H1 (cell line): ENCODE data around the gene FA2H. TPM values are rescaled to one million over a fixed set of nuclear protein-coding genes. Genes with fewer than 3 reads are reported as not detected.
A peak's percentile ranks its signal among the peaks of the same experiment; 100 is the strongest.

Source experiments
- CTCF ChIA-PET: fragments of 300-600 bp; sonication (Branson Sonifier 250); formaldehyde crosslinking; loops from one replicate; lab custom pipeline; 2021; ENCODE audit not compliant: partially characterized antibody; lab: Charles Lee
- POLR2A ChIA-PET: fragments of 300-600 bp; sonication (Branson Sonifier 250); formaldehyde crosslinking; loops from one replicate; lab custom pipeline; 2021; ENCODE audit warnings: inconsistent platforms; ENCODE audit not compliant: partially characterized antibody; lab: Charles Lee
- DNase-seq, 2 experiments: peaks; one replicate each; pipeline versions ENCODE4 v3.0.0 to v3.0.0-alpha.2; 2010 to 2022; ENCODE audit warnings: low spot score in 2 of 2, low read depth in 1 of 2, mixed read lengths in 1 of 2
- FAIRE-seq: peaks from 2 replicates; lab custom pipeline; 2011; peaks lifted over from hg19 to GRCh38; lab: Jason Lieb, UNC
- H2AFZ ChIP-seq: 2 replicates; pipeline ENCODE4 v1.8.1; 2012; ENCODE audit warnings: low read length, inconsistent platforms
- H2AK5ac ChIP-seq: 2 replicates; pipeline ENCODE4 v1.6.1; 2013; ENCODE audit warnings: low read depth, low read length
- H2BK120ac ChIP-seq: replicated peaks from 2 replicates; pipeline ENCODE3; 2013; ENCODE audit warnings: low read depth, low read length, inconsistent platforms
- H2BK12ac ChIP-seq: 2 replicates; pipeline ENCODE4 v1.6.1; 2013; ENCODE audit warnings: low read depth, low read length
- H2BK15ac ChIP-seq: 2 replicates; pipeline ENCODE4 v1.6.1; 2013; ENCODE audit warnings: low read length
- H2BK20ac ChIP-seq: 2 replicates; pipeline ENCODE4 v1.6.1; 2013; ENCODE audit warnings: low read length
- H2BK5ac ChIP-seq: 2 replicates; pipeline ENCODE4 v1.6.1; 2013; ENCODE audit warnings: low read depth, low read length
- H3K14ac ChIP-seq: 2 replicates; pipeline ENCODE4 v1.6.1; 2013; ENCODE audit warnings: inconsistent platforms; ENCODE audit not compliant: insufficient read length
- H3K18ac ChIP-seq: 2 replicates; pipeline ENCODE4 v1.6.1; 2013; ENCODE audit warnings: low read length; ENCODE audit errors: extremely low read depth
- H3K23ac ChIP-seq: 2 replicates; pipeline ENCODE4 v1.6.1; 2013; ENCODE audit warnings: inconsistent platforms; ENCODE audit not compliant: insufficient read length
- H3K23me2 ChIP-seq: 2 replicates; pipeline ENCODE4 v1.6.1; 2013; ENCODE audit warnings: low read depth, low read length
- H3K27ac ChIP-seq: 2 replicates; pipeline ENCODE4 v1.6.1; 2011; ENCODE audit warnings: low read depth, low read length, inconsistent platforms
- H3K27me3 ChIP-seq, 4 experiments: replicated peaks in 1 of 4; 1 replicate in 1 of 4; 2 replicates in 3 of 4; pipeline versions ENCODE4 v1.6.1 to v1.8.1; 2011 to 2013; ENCODE audit warnings: low read length in 3 of 4, mild to moderate bottlenecking in 3 of 4, inconsistent platforms in 2 of 4, mixed read lengths in 2 of 4, moderate library complexity in 1 of 4; ENCODE audit not compliant: control insufficient read depth in 3 of 4, insufficient read depth in 3 of 4; ENCODE audit errors: extremely low read depth in 1 of 4
- H3K36me3 ChIP-seq, 4 experiments: 2 replicates each; pipeline versions ENCODE4 v1.6.1 to v1.8.1; 2011 to 2013; ENCODE audit warnings: mild to moderate bottlenecking in 4 of 4, low read length in 3 of 4, moderate library complexity in 2 of 4, control low read depth in 1 of 4, inconsistent platforms in 1 of 4; ENCODE audit not compliant: insufficient read depth in 4 of 4, control insufficient read depth in 2 of 4
- H3K4ac ChIP-seq: replicated peaks from 2 replicates; pipeline ENCODE3; 2013; ENCODE audit warnings: low read length, low read depth, mixed read lengths, inconsistent platforms; ENCODE audit not compliant: insufficient read length
- H3K4me1 ChIP-seq, 4 experiments: replicated peaks in 1 of 4; 1 replicate in 1 of 4; 2 replicates in 3 of 4; pipeline versions ENCODE4 v1.6.1 to v1.8.1; 2011 to 2013; ENCODE audit warnings: low read length in 3 of 4, inconsistent platforms in 2 of 4, mixed read lengths in 1 of 4; ENCODE audit not compliant: insufficient read depth in 4 of 4, control insufficient read depth in 3 of 4
- H3K4me2 ChIP-seq, 2 experiments: 2 replicates each; pipeline versions ENCODE4 v1.6.1 to v1.8.1; 2011 to 2013; ENCODE audit warnings: low read depth in 2 of 2, low read length in 2 of 2, control low read depth in 1 of 2, inconsistent platforms in 1 of 2, mild to moderate bottlenecking in 1 of 2; ENCODE audit not compliant: insufficient read depth in 1 of 2
- H3K4me3 ChIP-seq, 4 experiments: fragments of 200-600, 300-600 bp in 1 of 4; sonication (generic), shearing (Covaris generic), sonication (Bioruptor Twin) in 1 of 4; 2 replicates each; pipeline versions ENCODE4 v1.5.1 to v1.8.1; 2011 to 2016; ENCODE audit warnings: low read length in 4 of 4, low read depth in 3 of 4, control low read depth in 2 of 4, inconsistent platforms in 2 of 4, mild to moderate bottlenecking in 2 of 4, mixed read lengths in 1 of 4, moderate library complexity in 1 of 4; ENCODE audit not compliant: insufficient read depth in 2 of 4; ENCODE audit errors: extremely low read depth in 1 of 4
- H3K56ac ChIP-seq: replicated peaks from 2 replicates; pipeline ENCODE3; 2013; ENCODE audit warnings: low read depth, mild to moderate bottlenecking, mixed read lengths, low read length, inconsistent platforms; ENCODE audit not compliant: insufficient read length
- H3K79me1 ChIP-seq: 2 replicates; pipeline ENCODE4 v1.6.1; 2013; ENCODE audit warnings: low read depth, low read length, control low read depth
- H3K79me2 ChIP-seq, 2 experiments: 2 replicates each; pipeline versions ENCODE4 v1.6.1 to v1.8.1; 2012 to 2013; ENCODE audit warnings: low read length in 2 of 2, mild to moderate bottlenecking in 2 of 2, inconsistent platforms in 1 of 2; ENCODE audit not compliant: insufficient read depth in 2 of 2, control insufficient read depth in 1 of 2
- H3K9ac ChIP-seq, 4 experiments: replicated peaks in 1 of 4; 1 replicate in 1 of 4; 2 replicates in 3 of 4; pipeline versions ENCODE4 v1.6.1 to v1.8.1; 2011 to 2013; ENCODE audit warnings: low read depth in 3 of 4, low read length in 3 of 4, control low read depth in 2 of 4, mild to moderate bottlenecking in 2 of 4, moderate library complexity in 2 of 4, inconsistent platforms in 1 of 4; ENCODE audit errors: extremely low read depth in 1 of 4
- H3K9me3 ChIP-seq, 2 experiments: 2 replicates each; pipeline versions ENCODE4 v1.6.1 to v1.8.1; 2012 to 2013; ENCODE audit warnings: mild to moderate bottlenecking in 2 of 2, moderate library complexity in 2 of 2, control low read depth in 1 of 2, inconsistent platforms in 1 of 2, low read depth in 1 of 2, low read length in 1 of 2, mixed read lengths in 1 of 2; ENCODE audit not compliant: insufficient read depth in 2 of 2
- H4K20me1 ChIP-seq, 2 experiments: replicated peaks in 1 of 2; 2 replicates each; pipeline versions ENCODE3 to v1.8.1; 2011 to 2013; ENCODE audit warnings: inconsistent platforms in 2 of 2, low read length in 2 of 2, mild to moderate bottlenecking in 1 of 2; ENCODE audit not compliant: insufficient read depth in 2 of 2, control insufficient read depth in 1 of 2
- H4K5ac ChIP-seq: 2 replicates; pipeline ENCODE4 v1.6.1; 2013; ENCODE audit warnings: low read length, low read depth, mixed read lengths, inconsistent platforms; ENCODE audit not compliant: insufficient read length
- H4K8ac ChIP-seq: 2 replicates; pipeline ENCODE4 v1.8.0; 2013; ENCODE audit warnings: mild to moderate bottlenecking, moderate library complexity, low read length, inconsistent platforms; ENCODE audit not compliant: insufficient read depth; ENCODE audit errors: extremely low read depth
- H4K91ac ChIP-seq: replicated peaks from 2 replicates; pipeline ENCODE3; 2013; ENCODE audit warnings: low read length, mixed read lengths, inconsistent platforms; ENCODE audit not compliant: insufficient read length
- FOSL1 ChIP-seq: IDR thresholded peaks from 2 replicates; pipeline ENCODE4 v1.6.1; 2011; ENCODE audit warnings: mild to moderate bottlenecking, low read depth, low read length, moderate library complexity; ENCODE audit not compliant: insufficient read depth
- POLR2AphosphoS5 ChIP-seq: IDR thresholded peaks from 2 replicates; pipeline ENCODE4 v1.6.1; 2011; ENCODE audit warnings: low read depth, low read length
- WGBS, 2 experiments: shearing (Covaris generic) in 1 of 2; methylation state at CpG; one replicate each; pipeline versions ENCODE4 v1.1.6 to v1.1.7; 2013 to 2015; ENCODE audit warnings: low lambda C conversion rate in 2 of 2, mixed read lengths in 2 of 2, inconsistent platforms in 1 of 2, low coverage in 1 of 2, missing lambda C conversion rate in 1 of 2; ENCODE audit not compliant: insufficient replicate concordance in 2 of 2, insufficient coverage in 1 of 2, insufficient read length in 1 of 2; ENCODE audit errors: extremely low coverage in 1 of 2, missing lambda C conversion rate in 1 of 2; 5-methylcytosine and 5-hydroxymethylcytosine counted together
- polyA plus RNA-seq, 7 experiments: library from polyadenylated mRNA; depleted of rRNA in 3 of 7; stranded (reverse) in 5 of 7; unstranded in 2 of 7; fragments of >200 nt in 5 of 7; fragments of 200-250 nt in 2 of 7; gene quantifications; 1 replicate in 5 of 7; 2 replicates in 1 of 7; 4 replicates in 1 of 7; pipeline versions ENCODE4 v1.2.1 to v1.2.3, GENCODE V29; 2011 to 2013; ENCODE audit warnings: missing spikeins in 2 of 7, mixed read lengths in 2 of 7
- total RNA-seq: library from RNA; stranded (reverse); fragmentation: NEBNext Ultra II Directional; extraction: Animal tissue kit (Norgen Biotek cat#: 25700); gene quantifications from 2 replicates; pipeline ENCODE4 v1.2.1, GENCODE V29; 2021

FA2H gene
- total and polyA plus RNA-seq, 2 of the 8 experiments (the other 6 are each of a cell fraction or from before 2014, with no cell fraction given) = 2.1 to 2.5 TPM

- no peaks in the 10 kb centered on the region for H3K9me3 ChIP-seq
- H3K79me2 ChIP-seq = no peaks in the 10 kb centered on the region
- H3K79me1 ChIP-seq = no peaks in the 10 kb centered on the region
- DNase-seq = no peak
- WGBS, 2 experiments = 89% methylated on average over 10 of the region's 10 CpGs; no CpG with 5 or more reads in 1 of the 2 experiments
- H3K56ac ChIP-seq = no peak overlapping the region
- no peak overlapping the region for H3K4ac ChIP-seq
- H4K8ac ChIP-seq = peak overlapping the region; percentile 31; the same call in 1 of the 2 replicates
- no peaks in the 10 kb centered on the region for H4K20me1 ChIP-seq
- no peak overlapping the region for H3K4me3 ChIP-seq
- no peak overlapping the region for H3K9ac ChIP-seq
- H3K27me3 ChIP-seq = 0 out of 7 replicates have a peak, but pooled peaks cover 0 to 2% (median 0%) of the 10 kb centered on the region in 4 experiments
- H3K27ac ChIP-seq = no peak overlapping the region
- H4K91ac ChIP-seq = no peak overlapping the region
- no peak overlapping the region for H3K23ac ChIP-seq
- no peaks in the 10 kb centered on the region for H3K23me2 ChIP-seq
- no peak overlapping the region for H4K5ac ChIP-seq
- no peak for FAIRE-seq
- no peak overlapping the region for H2BK120ac ChIP-seq
- no peak overlapping the region for H3K14ac ChIP-seq
- POLR2A ChIA-PET = interaction anchor here (1.5 kb wide), 1 partner anchor 13 kb away, joined by 3 read pairs; no protein-coding TSS in a partner anchor
- H2BK12ac ChIP-seq = no peak overlapping the region
- no peak overlapping the region for H2BK20ac ChIP-seq
- H3K4me1 ChIP-seq = no peaks in the 10 kb centered on the region
- no peak overlapping the region for H3K4me2 ChIP-seq
- no peak overlapping the region for H3K18ac ChIP-seq
- no peak overlapping the region for H2AFZ ChIP-seq
- H2AK5ac ChIP-seq = no peak overlapping the region
- CTCF ChIA-PET = interaction anchor here (1.0 to 21.3 kb wide), 6 partner anchors 25 to 376 kb away, joined by 3 to 576 read pairs (median 10); no protein-coding TSS in a partner anchor
- no peaks in the 10 kb centered on the region for H3K36me3 ChIP-seq
- no peak for TF ChIP-seq POLR2AphosphoS5
- no peak for TF ChIP-seq FOSL1
- H2BK5ac ChIP-seq = no peak overlapping the region
- no peak overlapping the region for H2BK15ac ChIP-seq
These were observed 61.3 kb downstream of the FA2H start for GRCh38 chr16:74713325-74713724.
